ENCODE results near the gene NHSL1.
A peak's percentile ranks its signal among the peaks of the same experiment; 100 is the strongest.
"Not testable (repeated sequence)": the region's sequence is repeated elsewhere in the genome, so short reads cannot be mapped to it uniquely, and the experiment has no call there.

Gene NHSL1

DNA sequence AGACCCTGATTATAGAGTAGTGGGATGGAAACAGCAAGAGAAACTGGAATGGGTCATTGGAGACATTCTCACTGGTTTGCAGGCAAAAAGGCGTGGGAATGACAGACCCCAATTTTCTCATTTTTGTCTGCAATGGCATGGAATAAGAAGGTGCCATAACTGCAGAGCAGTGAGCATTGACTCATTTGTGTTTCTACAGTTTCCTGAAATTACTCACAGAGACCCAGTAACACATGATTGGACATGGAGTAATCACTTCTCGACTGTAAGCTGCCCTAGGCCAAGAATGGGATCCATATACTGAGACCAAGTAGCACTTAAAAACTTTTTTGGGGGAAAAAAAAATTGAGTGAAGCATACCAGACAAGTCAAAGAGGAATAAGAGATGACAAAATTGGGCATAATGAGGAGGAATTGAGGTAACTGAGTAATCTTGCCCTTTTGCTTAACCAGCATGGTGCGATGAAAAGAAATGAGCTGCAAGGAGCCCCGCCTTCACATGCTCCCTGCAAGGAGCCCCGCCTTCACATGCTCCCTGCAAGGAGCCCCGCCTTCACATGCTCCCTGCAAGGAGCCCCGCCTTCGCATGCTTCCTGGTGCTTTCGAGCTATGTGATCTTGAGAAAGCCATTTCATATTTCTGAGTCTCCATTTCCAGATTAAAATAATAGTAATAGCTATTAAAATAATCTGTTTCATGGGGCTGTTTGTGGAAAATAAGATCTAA lies 44.1 kb downstream of the NHSL1 start:
- peak; percentile 63 for DNase-seq

DNA sequence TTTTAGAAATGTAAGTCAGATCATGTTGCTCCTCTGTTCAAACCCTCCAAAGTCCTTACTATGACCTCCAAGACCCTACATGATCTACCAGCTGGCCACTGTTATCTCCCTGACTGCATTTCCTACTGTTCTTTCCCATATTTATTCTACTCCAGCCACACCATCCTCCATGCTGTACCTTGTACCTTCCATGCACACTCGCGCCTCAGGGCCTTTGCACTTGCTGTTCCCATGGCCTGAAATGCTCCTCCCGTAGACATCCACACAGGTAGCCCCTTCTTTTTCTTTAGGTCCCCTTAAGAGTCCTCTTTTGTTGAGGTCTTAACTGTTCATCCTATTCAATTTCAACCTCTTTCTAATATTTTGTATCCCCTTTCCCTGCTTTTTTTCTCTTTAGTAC lies 48.3 kb downstream of the NHSL1 start:
- DNase-seq = no peak

DNA sequence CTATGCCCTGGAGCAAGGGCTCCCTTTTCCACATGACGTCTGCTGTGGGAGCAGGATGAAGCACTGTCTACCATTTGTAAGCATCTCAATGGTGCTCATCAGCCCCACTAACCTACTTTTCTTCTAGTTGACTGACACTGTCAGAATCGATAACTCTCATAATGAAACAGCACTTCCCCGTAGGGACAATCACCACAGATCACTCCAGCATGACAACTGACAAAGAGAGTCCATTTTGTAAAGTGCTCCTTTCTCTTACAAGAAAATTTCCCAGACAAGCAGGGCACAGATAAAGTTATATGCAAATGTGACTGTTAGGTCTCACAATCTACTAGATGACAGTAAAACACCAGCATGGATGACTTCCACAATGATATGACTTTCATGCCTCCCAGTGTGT lies 48.8 kb downstream of the NHSL1 start:
- DNase-seq = no peak

DNA sequence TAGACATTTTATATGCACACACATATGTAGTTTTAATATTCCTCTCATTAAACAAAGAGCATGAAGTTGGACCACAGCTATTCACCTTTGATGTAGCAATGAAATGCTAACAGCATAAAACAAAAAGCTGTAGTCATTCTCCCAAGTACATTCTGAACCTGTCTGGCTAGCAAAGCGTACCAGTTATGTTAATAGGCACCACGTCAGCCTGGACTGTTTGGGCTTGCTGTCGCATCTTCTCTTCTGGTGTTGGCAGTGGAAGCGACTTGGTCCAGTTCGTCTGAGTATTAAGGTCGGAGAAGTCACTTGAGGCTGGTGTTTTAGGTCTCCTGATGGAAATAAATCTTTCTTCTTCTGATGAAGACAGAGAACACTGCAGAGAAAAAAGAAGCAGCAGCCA lies 52.5 kb downstream of the NHSL1 start:
- no peak for DNase-seq

DNA sequence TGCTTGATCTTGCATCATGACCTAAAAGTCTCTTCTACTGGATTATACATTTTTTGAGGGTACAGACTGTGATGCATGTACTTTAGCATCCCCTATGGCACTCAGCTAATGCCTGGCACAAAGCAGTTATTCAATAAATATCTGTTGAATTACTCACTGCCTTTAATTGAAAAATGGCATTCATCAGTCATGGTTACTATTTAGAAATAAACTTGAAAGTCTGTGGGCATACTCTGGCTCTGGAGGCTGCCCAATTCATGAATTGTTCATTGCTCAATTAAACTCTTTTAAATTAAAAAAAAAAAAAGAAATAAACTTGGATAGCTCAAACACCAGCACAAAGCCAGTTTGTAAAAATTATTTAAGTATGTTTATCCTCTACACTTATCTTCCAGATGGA lies 55.3 kb downstream of the NHSL1 start:
- DNase-seq = no peak

DNA sequence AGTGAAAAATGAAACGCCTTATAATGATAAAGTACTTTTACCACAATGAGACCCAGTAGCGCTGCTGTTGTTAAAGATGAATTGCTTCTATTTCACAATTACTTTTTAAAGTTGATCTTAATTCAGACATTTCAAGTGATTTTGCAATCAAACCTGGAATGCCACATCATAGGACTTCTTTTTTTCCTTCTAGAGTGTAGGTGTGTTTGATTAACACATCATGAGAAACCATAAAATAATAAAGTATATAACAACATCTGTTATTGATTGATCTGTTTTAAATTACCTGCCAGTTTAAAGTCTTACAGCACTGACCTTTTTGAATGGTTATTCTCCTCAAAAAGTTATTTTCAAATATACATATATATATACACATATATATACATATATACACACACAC lies 56.6 kb downstream of the NHSL1 start:
- no peak for DNase-seq

DNA sequence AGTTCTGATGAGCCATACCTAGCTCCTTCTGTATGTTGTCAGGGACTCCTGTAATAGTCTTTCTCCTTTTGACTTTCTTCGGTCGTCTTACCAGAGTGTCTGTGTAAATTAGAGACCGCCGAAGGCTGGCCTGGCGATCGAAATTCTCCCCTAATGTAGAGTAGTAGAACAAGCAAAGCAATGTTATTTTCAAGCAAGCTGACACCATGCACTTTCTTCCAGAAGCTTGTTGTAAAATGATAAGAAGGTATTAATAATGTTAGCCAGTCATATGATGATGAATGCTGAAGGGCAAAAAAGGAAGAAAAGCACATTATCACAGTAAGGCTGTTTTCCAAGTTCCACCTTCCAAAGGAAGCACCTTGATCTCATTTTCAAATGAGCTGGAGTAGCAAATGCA lies 57.3 kb downstream of the NHSL1 start:
- no peak for DNase-seq

DNA sequence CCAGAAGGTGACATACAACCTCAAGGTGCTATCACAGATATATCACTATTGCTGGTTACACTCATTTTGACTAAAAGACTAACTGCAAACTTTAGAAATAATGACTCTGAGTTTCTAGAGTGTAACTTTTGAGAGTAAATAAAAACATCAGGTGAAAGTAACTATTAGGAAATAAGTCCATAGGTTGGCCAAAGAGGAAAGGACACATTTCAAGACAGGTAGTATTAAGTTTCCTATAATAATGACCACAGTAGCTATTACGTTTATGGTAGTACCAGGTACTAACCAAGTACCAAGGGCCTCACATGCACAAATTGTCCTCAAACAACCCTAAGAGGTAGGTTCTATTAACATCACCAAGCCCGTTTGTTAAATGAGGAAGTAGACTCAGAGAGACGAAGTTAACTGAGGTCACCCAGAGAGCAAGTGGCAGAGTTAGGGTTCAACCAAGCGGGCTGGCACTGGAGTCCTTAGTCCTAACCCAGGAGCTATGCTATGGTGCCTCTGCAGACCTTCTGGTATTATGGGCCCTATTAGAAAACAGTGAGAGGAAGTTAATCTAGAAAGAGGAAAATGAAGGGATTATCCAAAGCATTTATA lies 58.4 kb downstream of the NHSL1 start:
- DNase-seq = no peak

DNA sequence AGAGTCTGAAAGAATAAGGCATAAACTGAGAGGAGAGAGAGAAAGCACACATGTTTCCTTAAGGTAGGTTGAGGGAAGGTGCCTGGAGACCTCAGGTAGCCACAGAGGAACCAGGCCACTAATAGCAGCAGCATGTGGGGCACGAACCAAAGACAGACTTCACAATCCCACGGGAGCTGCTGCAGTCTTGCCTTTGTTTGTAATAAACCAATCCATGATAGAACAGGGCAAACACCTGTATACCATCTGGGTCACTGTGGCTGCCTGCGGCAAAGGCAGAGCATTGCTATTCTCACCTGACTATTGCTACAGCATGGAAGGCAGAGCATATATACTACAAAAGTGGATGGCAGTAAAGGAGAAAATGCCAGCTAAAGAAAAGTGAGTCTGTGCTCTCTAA lies 59.0 kb downstream of the NHSL1 start:
- DNase-seq = no peak

DNA sequence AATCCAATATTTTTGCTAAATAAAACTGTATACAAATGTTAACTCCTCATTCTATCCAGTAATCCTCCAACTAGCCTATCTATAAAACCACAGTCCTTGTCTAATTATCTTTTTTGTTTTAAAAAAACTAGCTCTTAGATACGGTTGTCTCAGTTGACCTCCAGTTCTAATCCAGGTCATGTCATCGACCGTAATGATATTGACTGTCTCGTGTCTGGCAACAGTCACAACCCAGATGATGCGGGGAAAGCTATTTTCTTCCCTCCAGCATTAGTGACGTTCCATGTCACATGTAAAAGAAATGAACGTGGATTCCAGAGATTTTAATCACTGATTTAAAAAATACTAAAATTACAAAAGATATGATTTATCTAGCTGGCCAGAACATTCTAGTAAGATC lies 59.7 kb downstream of the NHSL1 start:
- DNase-seq = no peak

DNA sequence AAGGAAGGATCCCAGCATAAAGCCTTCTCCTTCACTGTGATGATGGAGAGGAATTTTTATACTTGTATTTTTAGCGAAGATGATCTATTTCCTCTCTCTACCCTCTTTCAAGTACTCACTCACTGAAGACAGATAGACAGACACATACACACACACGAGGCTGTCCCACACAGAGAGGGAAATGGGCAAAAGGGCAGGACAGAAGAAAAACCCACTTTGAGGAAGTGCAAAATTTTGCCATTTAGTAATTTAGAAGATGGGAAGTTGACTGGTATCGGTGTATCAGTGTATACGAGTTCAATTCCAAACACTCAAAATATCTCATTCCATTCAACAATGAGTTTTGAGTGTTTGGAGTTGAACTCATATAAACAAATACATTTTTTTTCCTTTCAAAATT lies 64.4 kb downstream of the NHSL1 start:
- no peak for DNase-seq

DNA sequence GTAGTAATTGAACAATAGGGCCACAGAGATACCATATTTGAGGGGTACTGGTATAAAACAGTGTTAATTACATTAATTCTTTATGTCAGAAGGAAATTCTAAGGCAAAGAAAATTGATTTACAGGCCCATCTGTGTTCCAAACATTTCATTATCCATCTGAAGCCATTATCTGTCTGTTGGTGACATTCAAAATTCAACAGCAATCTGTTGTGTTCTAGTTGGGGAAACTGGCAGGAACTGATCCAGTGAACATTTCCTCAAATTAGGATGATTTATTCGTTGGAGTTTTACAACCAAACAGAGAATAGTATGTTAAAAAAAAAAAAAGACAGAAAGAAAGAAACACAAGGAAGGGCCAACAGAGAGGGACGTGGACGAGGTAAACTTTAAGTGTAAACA lies 65.2 kb downstream of the NHSL1 start:
- DNase-seq = no peak

DNA sequence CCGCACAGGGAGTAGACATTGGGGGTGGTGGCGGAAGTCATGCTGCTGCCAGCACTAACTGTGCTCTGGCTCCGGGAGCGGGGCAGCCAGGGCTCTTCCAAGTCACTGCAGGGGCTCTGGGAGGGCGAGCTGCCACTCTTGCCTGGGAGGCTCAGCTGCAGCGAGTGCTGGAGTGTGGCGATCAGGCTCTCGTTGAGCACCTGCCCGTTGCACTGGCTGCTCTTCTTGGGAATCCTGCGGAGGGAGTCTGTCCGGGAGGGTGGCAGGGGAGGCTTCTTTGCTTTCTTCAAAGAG lies 67.3 kb downstream of the NHSL1 start:
- DNase-seq = no peak

DNA sequence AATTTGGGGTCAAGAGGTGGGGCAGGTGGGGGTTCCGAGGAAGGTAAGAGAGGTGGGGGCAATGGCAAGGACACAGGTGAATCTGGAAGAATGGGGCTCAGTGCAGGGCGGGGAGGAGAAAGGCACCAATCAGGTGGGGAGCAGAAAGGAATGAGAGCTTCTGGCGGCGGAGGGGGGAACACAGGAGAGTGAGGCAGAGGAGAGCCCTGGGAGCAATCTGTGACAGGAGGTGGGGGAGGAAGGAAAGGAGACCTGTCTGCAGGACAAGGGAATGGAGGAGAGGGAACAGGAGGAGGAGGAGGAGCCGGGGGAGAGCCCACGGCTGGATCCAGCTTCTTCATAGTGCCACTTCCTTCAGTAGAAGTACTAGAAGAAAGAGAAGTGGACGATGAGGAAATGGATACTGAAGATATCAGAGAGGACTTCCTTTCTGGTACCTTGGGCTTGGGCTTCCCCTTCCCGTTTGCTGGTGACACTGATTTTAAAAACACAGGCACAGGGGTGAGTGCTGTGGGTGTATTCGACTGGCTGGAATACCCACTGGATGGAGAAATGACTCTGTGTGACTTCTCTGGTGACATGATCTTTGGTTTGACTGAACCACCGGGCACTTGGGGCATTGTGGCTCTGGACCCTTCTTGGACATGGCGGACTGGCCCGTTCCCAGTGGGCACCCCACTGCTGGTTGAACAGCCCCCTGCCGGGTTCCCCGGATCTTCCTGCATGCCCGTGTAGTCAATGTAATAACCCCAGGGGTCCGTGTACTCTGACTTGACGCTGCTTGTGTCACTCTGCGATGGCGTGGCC lies 67.8 kb downstream of the NHSL1 start:
- DNase-seq = no peak

DNA sequence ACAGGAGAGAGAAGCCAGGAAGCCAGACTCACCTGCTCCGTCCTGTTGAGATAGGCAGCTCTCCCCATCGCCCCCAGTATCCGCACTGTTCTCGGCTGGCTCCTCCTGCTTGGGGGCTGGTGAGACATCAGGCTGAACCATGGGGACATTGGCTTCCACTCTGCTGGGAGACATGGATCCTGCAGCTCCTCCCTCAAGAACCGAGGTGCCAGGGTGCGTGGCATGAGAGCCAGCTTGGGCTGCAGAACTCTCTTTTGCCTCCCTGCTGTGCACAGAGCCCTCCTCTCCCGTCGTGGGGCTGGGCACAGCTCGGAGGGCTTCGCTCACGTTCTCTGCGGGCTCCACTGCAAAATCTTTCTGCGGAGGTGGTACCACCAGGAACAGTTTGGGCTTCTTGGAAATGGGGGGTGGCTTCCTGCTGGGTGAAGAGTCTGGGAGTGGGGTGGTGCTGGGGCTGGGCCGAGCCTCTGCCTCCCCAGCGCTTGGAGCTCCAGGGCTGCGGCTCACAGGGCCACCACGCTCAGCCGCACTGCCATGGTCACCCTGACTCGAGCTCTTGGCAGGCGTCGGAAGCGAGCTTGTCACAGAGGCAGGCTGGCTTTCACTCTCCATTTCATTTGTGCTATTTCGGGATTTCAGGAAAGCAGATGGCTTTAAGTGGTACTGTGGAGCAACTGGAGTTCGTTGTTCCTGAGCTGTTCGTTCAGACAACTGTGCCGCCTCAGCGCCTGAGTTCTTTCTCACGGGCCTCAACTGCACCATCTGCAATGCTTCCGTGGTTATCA lies 68.7 kb downstream of the NHSL1 start:
- DNase-seq = no peak

DNA sequence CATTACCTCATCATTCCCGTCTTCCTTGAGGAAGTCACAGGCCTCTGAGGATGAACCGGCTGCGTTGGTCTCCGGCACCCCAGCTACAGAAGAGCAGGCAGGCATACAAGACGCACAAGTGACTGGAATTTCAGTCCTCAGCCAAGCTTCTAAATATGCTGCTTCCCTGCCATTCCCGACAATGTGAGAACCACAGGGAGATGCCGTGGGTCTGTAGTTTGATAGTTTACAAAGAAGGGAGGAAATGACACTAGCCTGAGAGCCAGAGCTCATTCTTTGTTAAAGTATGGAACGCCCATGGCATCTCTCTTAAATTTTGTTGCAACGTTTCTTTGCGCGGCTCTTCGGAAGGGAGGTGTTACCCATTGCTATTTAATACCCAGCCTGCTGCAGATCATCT lies 69.5 kb downstream of the NHSL1 start:
- DNase-seq = no peak

DNA sequence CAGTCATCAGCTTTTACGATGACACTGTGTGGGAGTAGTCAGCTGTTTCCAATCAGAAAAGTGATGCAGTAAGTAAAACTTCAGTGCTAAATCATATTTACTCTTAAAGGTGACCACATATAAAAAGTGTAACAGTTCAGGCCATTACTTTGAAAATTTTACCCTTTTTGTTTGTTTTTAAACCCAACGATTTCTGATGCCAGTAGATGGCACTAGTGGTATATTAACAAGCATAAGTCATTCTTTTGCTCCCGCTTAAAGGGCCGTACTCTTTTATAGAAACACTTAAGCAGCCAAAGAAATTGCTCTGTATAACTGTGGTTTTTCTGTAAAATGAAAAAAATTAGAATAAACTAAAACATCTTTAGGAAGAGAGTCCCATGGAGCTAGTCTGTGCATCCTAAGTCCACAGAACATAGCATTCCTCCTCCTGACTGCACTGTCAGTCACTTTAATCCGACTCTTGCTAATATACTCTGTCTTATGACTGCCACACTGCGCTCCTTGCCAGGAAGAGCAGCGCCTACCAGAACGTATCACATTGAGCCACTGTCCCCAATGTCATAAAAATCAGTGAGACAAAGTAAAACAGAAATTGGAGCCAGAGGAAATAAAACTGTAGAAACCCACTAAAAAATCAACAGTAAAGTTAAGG lies 70.2 kb downstream of the NHSL1 start:
- DNase-seq = peak; percentile 64

DNA sequence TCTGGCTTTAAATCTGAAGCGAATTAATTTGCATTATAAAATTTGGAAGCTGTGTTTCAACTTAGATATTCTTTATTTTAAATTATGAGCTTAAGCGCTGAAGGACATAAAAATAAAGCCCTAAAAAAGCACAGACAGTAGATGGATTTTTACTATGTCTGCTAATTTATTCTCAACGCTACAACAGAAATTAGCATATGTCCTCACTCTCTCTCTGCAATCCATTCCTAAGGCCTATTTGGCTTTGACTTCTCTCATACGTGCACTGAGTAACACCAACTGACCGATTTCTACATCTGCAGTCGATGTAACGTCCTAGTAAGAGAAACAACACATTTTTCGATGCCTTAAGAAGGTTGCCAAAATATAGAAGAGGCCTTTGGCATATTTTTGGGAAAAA lies 71.6 kb downstream of the NHSL1 start:
- no peak for DNase-seq

DNA sequence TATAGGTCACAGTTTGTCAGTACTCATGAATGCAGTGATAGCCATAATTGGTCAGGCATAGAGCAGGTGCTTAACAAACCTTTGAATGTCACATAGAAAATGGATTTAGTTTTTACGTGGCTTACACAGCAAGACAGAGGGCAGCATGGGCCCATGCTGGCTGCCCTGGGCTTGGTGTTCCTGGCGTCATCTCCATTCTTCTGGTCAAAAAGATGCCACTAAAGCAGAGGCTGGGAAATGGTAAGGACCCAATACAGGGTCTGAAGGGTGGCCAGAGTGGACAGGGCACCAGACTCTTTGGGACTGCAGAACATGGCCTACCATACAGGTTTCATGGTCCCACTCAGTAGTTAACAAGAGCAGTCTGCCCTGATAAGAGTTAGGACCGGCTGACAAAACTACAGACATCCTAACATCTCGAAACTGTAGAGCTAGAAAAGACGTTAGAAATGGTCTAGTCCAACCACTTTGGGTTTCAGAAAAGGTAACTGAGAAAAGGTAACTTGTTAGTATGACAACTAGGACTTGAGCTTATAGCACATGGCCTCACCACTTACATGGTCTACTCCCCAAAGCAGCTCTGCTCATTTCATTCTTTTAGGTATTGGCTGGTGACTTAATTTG lies 72.7 kb downstream of the NHSL1 start:
- no peak for DNase-seq

DNA sequence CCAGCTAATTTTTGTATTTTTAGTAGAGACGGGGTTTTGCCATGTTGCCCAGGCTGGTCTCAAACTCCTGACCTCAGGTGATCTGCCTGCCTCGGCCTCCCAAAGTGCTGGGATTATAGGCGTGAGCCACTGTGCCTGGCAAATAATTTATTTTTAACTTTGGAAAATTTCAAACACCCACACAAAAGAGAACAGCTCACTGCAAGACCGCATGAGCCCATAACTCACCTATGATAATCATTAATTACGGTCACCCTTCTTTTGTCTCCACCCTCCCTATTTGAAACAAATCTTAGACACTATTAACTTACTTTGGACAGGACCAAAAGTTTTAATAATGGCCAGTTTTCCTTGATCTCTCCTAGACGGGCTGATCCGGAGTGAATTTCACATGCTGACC lies 74.0 kb downstream of the NHSL1 start:
- not testable (repeated sequence) for DNase-seq

DNA sequence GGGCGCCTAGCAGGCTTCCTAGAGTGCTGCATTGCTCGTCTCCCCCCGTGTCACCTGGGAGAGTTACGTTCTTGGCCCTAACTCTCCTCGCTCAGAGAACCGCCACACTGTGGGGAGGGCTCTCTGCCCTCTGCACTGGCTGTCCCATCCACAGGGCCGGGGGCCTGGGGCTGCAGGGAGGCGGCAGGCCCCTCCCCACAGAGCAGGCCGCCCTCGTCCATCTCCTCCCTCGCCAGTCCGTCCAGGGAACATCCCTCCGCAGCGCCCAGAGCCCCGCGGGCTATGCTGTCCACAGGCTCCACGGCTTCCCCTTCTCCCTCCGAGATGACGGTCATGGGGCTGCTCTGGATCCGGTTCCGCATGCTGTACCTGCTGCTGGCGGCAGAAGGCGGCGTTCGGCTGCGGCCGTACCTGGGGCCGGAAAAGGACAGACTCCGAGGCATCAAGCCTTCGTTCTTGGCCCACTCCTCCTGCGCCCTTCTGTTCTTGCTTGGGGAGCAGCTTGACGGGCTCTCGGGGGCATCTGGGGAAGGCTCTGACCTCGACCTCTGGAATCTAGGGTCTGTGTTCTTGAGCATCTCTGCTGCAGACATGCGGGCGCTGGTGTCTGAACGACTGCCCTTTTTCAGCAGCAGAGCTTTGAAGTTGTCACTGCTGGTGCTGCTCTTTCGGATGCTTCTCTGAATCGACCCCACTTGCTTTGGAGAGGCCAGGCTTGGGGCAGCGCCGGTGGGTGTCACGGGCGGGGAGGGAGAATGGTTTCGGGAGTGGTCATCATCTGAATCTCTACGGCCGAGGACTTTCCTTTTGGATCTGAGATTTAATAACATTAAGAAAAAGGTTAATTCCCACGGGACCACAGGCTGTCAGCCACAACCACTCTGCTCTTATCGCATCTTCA lies 75.0 kb downstream of the NHSL1 start:
- DNase-seq = no peak

DNA sequence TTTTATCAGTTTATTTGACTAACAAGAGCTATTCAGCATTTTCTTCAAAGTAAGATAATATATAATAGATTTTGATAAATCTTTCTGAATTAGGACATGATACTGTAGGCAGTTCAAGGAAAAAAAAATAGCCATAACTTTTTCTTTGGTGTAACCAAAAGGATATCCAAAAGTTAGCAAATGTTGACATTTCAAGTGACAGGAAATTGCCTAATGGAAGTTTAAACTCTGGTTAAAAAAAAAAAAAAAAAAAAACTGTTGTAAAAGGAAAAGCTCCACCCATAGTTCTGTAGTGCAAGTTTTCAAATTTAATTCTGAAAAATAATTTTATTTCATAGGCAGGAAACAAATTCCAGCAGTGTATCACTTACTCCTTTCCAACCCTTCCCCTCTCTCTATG lies 76.4 kb downstream of the NHSL1 start:
- DNase-seq = no peak
